GM18858 (cell line): ENCODE results near the gene GATA3.

Experiments
- ATAC-seq: cut with Tn5 transposase; IDR thresholded peaks from one replicate; pipeline ENCODE4 v1.9.1; 2021; ENCODE audit not compliant: unreplicated experiment

Gene GATA3

DNA sequence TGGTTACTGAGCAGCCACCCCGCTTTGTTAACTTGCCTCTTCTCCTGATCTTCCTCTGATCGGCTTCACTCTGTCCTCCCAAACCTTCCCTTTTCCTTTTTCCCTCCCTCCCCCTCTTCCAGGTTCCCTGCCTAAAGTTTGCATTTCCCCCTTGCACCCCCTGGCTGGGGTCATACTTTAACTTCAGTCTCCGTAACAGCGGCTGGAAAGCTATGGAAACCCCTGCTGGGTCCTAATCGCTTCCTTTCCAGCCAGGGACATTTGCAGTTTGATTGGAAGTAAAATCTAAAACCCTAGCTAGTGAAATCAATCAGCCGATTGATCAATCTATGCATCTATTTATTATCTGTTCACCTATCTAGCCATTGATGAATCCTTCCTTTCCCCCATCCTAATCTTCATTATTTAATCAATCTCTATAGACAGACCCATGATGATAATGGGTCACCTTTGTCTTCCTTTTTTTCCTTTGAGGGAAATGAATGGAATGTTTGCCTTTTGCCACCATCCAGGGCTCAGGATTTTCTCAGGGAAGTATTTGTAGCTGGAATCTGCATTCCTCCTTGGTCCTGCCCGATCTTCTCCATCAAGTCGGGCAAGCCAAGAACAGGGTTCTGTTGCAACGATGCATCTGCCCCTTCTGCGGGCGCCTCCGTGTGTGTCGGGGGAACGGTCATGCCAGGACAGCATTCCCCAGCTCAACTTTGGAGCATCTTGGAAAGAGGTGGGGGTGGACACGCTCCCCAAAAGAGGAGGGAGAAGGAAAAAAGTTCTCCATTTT lies 8.8 kb downstream of the GATA3 start:
- no peak for ATAC-seq

GRCh38 chr10:8063935-8064334 lies 9.4 kb downstream of the GATA3 start:
- ATAC-seq, result no peak

DNA sequence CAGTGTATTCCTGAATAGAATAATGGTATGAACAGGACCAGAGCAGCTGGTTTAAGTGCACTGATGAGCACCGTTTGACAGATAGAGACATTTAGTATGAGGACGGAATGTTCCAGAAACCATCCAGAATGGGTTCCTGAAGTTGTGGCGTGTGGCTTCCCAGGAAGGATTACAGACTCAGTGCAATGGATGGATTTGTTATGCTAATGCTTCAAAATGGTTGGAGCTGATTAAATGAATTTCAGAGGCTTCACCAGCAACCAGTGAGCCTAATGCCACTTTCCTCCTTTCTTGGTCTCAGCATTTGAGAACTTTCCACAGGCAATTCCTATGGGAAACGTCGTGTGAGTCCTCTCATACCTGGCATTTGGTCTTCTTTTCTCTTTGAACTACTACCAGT lies 9.9 kb downstream of the GATA3 start:
- no peak for ATAC-seq

- ATAC-seq, result no peak
Measured at GRCh38 chr10:8065651-8066050, 11.2 kb downstream of the GATA3 start.

GRCh38 chr10:8066124-8066523 lies 11.6 kb downstream of the GATA3 start:
- no peak for ATAC-seq

DNA sequence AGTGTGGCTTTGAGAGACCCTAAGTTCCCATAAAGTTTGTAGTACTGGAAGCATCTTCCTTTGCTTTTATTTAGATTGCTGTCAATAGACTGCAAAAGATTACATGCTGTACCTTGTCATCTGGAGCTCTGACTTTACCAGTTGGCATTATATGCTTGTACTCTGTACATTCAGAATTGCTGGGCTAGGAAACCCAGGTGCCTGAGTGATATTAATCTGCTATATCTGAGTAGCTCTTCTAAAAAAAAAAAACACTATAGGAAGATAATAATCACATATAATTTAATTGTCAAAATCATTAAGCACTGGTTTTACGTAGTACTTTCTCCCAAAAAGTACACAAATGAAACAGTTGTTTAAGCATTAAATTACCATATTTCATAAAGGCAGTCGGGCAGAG lies 12.3 kb downstream of the GATA3 start:
- no peak for ATAC-seq

DNA sequence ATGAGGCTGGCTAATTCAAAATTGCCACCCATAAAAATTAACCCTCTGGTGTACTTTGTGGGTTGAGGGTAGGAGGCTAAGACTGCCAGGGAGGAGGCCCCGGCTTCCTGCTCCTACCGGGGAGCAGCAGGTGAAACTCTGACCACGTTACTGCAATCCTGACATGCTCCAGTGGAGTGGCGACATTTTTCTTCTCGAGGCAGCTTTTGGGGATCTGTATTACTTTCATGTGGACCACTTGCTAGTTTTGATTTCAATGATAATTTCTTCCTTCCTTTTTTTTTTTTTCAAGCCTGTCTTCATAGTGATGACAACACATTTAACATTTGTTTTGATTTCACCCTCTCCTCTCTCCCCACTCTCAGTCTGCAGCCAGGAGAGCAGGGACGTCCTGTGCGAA lies 14.6 kb downstream of the GATA3 start:
- ATAC-seq, result no peak

GRCh38 chr10:8069627-8070026 lies 15.1 kb downstream of the GATA3 start:
- no peak for ATAC-seq

DNA sequence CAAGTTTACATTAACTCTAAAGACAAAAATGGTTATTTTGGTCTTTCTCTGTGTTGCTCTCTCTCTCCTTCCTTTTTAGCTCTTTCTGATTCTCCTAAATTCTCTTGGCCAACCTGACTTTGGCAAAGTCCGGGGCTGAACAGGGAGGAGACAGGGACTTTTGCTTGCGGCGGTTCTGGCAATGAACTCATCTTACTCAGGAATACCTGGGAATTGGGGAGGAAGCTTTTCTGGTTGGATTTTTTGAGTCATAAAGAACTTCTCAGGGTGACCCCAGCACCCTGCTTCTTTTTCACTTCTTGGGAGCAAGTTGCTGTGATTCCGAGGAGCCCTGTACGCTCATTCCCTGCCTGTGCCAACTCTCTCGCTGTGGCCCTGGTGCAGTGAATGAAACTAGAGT lies 16.0 kb downstream of the GATA3 start:
- no peak for ATAC-seq

DNA sequence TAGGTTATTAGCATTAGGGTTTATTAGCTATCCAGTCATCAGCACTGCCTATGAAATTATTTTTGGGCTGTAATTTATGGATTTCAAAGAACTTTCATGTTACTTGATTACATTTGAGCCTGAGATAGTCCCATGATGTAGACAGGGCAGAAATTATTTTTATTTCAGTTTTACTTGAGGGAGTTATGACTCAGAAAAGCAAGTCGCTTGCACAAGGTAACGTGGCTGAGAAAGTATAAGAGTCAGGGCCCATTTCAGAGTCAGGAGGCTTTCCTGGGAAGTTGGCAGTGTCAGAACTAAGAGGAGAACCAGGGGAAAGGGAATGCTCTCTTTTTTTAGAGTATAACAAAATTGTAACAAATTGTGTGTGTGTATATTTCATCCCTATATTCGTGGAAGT lies 16.5 kb downstream of the GATA3 start:
- no peak for ATAC-seq

- no peak for ATAC-seq
Measured at GRCh38 chr10:8071666-8072065, 17.2 kb downstream of the GATA3 start.

DNA sequence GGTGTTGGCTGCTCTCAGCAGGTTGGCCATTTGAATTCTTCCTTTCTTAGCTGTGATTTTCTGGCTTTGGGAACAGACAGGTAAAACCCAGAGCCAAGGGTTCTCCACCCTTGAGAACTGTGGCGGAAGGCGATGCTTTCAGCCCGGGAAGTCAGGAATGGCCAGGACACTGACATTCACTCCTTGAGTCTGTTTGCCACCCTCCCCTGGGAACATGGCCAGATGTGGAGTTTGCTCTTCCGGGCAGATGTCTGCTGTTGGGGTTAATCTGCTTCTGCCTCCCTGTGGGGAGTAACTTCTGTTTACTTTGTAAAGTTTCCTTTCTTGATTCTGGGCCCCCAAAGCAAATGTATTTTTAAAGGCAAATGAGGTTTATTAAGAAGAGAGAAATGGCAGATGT lies 17.7 kb downstream of the GATA3 start:
- ATAC-seq, result no peak

DNA sequence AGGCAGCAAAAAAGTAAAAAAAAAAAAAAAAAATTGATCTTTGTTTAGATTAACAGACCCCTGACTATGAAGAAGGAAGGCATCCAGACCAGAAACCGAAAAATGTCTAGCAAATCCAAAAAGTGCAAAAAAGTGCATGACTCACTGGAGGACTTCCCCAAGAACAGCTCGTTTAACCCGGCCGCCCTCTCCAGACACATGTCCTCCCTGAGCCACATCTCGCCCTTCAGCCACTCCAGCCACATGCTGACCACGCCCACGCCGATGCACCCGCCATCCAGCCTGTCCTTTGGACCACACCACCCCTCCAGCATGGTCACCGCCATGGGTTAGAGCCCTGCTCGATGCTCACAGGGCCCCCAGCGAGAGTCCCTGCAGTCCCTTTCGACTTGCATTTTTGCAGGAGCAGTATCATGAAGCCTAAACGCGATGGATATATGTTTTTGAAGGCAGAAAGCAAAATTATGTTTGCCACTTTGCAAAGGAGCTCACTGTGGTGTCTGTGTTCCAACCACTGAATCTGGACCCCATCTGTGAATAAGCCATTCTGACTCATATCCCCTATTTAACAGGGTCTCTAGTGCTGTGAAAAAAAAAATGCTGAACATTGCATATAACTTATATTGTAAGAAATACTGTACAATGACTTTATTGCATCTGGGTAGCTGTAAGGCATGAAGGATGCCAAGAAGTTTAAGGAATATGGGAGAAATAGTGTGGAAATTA lies 19.4 kb downstream of the GATA3 start:
- no peak for ATAC-seq

GRCh38 chr10:8074881-8075280 lies 20.4 kb downstream of the GATA3 start:
- ATAC-seq, result no peak

- ATAC-seq, result no peak
Measured at GRCh38 chr10:8075282-8076260, 21.1 kb downstream of the GATA3 start.

- no peak for ATAC-seq
Measured at GRCh38 chr10:8076933-8077332, 22.4 kb downstream of the GATA3 start.

- ATAC-seq, result no peak
Measured at GRCh38 chr10:8078027-8078426, 23.5 kb downstream of the GATA3 start.

GRCh38 chr10:8079126-8079525 lies 24.6 kb downstream of the GATA3 start:
- ATAC-seq, result no peak

GRCh38 chr10:8084799-8085198 lies 30.3 kb downstream of the GATA3 start:
- no peak for ATAC-seq

DNA sequence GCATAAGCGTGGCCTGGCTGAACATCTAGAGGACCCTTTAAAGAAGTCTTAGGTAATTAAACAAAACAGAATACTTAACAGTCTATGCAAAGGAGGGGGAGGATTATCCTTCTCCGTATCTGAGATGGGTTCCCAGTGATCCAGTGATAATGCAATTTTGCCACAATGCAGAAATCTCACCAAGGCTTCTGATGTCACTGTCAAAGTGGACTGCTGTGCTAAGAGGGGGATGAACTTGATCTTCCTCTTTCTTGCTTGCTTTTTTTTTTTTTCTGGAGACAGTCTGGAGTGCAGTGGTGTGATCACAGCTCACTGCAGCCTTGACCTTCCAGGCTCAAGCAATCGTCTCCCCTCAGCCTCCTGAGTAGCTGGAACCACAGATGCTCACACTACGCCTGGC lies 30.8 kb downstream of the GATA3 start:
- no peak for ATAC-seq

DNA sequence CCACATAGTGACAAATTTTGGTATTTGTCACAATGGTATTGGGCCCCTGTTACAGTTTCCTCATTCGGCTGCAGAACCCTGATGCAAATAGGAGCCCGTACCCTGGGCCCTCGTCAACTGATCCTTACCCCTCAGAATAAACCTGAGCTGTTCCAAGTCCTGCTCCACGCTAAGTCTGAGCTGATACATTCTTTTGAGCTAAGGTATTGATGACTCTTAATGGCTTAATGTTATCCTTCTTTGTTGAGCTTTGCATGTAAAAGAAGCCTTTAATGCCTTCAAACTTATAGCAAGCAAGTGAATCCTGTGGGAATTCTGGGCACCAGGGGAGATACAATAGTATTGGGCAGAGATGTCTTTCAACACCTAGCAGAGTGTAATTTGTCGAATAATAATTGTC lies 31.8 kb downstream of the GATA3 start:
- ATAC-seq, result no peak
